GM18505 (cell line): ENCODE results near the gene P3H2.
A peak's percentile ranks its signal among the peaks of the same experiment; 100 is the strongest.

Source experiments
- ATAC-seq: cut with Tn5 transposase; IDR thresholded peaks from one replicate; pipeline ENCODE4 v1.9.1; 2021; ENCODE audit not compliant: unreplicated experiment
- POLR2A ChIP-seq: IDR thresholded peaks from 4 replicates; pipeline ENCODE4 v1.6.1; 2011; ENCODE audit warnings: borderline replicate concordance; ENCODE audit not compliant: insufficient read depth, insufficient read length; ENCODE audit errors: extremely low read depth

P3H2 gene

DNA sequence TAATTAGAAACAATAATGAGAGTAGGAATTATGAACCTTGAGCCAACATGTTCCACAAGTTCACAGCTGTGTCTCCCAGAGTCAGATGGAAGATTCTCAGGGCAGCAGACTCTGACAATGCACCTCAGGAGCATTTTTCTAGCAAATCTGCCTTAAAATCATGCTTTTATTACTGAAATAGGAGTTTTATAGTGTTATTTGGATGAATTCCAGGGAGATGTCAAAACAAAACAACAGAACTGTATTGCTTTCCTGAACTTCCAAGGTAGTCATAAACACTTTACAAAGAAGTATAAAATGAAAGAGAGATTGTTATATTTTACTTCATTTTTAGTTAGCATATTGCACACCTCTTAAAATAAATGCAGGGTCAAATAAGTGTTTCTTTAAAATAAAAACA, 77.0 kb downstream of the P3H2 start:
- TF ChIP-seq POLR2A = no peak
- no peak for ATAC-seq

- ATAC-seq = no peak
- no peak for TF ChIP-seq POLR2A
Observed at GRCh38 chr3:190042558-190042957, 78.1 kb downstream of the P3H2 start.

- ATAC-seq = peak; percentile 50
Observed at GRCh38 chr3:190041333-190042041, 79.2 kb downstream of the P3H2 start.

DNA sequence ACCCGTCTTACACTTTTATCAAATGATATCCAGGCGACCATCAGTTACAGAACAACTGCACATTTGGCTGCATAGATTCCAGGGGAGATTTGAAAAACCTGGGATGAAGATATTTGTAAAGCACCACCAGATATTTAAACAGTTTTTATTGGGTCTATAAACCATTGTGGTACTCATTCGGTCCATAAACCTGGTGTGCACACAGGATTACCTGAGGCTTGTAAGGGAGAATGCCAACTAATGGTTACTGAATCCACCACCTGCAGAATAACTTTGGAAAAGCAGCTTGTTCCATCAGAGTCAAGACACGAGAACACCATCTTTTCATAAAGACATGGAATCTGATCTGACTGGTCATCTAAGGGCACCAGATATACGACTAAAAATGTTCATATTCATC, 80.6 kb downstream of the P3H2 start:
- TF ChIP-seq POLR2A = no peak
- ATAC-seq = no peak

More at GRCh38 chr3:190041333-190042041, 79.2 kb downstream of the P3H2 start:
- no peak for TF ChIP-seq POLR2A

DNA sequence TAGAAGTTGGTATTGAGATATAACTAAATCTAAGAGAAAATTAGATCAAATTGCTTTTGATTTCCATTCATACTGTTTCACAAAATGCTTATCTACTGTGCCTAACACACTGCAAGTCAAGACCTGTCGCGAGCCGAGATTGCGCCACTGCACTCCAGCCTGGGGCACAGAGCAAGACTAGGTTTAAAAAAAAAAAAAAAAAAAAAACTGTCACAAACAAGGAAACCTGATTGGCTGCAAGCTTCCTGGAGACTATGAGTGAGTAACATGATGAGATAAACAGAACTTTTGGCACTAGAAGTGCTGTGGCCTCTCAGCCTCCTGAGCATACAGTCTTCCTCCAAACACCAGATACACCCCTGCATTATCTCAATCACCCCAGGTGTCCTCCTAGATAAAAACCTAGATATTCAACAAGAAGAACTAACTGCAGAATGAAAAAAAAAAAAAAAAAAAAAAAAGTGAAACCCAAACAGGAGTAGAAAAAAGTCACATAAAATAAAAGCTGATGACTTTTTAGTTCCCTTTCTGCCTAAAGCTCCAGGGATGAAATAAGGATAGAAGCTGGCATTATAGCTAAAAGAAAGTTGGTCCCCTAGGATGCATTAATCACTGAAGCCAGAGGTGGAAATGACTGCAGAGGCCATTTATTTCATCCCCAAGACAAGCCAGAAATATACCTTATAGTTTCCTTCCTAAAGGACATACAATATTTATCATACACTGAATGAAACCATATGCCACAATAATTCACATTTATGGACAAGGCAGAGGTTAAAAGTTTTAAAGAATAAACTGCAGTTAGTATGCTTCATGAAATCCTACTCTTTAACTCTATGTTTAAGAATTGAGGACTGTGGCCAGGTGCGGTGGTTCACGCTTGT, 82.4 kb downstream of the P3H2 start:
- no peak for TF ChIP-seq POLR2A
- no peak for ATAC-seq

DNA sequence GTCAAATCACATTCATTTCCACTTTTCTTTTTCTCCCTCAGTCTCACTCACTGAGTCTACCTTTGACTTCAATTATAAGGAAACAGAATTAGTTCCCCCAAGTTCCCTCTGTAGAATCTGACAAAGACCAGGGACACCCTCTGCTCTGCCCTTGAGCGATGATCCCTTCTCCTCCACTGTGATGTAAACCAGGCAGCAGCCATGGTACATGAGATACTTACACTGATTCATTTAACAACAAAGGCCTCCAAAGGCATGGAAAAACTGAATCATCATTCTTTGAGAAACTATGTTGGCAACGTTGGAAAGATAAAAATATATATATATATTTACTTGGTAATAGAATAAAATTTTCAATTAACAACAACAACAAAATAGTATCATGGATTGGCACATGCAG, 84.1 kb downstream of the P3H2 start:
- TF ChIP-seq POLR2A = no peak
- no peak for ATAC-seq

GRCh38 chr3:190034446-190034845, 86.3 kb downstream of the P3H2 start:
- no peak for TF ChIP-seq POLR2A
- no peak for ATAC-seq

DNA sequence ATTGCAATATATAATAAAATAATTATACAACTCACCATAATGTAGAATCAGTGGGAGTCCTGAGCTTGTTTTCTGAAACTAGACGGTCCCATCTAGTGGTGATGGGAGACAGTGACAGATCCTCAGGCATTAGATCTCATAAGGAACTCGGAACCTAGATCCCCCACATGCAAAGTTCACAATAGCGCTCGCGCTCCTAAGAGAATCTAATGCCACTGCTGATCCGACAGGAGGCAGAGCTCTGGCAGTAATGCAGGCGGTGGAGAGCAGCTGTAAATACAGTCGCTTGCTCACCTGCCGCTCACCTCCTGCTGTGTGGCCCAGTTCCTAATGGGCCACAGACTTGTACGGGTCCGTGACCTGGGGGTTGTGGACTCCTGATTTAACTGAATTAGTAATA, 87.8 kb downstream of the P3H2 start:
- ATAC-seq = no peak
- no peak for TF ChIP-seq POLR2A

GRCh38 chr3:190031887-190032752, 88.6 kb downstream of the P3H2 start:
- TF ChIP-seq POLR2A = no peak
- no peak for ATAC-seq

DNA sequence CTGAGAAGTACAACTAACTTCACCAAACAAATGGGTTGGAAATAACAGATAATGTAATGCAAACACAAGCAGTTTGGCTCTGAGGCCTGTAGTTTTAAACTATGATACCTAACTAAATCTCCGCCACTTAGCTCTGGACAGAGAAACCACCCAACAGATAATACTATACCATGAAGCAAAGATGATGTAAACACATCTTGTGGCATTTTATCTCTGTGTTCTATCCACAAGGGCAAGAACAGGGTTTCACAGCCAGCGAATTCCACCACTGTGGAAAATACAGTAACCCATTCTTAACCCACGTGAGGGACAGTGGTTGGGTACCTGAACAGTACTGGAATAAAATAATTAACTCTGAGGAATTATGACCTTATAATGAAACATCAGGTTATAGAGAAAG, 93.6 kb downstream of the P3H2 start:
- TF ChIP-seq POLR2A = no peak

DNA sequence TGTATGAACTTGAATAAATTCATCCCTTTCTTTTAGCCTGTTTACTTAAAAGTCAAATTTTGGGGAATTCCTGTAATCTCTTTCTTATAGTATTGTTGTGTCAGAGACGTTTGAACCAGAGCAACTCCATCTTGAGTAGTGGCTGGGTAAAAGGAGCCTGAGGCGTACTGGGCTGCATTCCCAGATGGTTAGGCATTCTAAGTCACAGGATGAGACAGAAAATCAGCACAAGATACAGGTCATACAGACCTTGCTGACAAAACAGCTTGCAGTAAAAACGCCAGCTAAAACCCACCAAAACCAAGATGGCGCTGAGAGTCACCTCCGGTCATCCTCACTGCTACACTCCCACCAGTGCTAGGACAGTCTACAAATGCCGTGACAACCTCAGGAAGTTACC, 94.5 kb downstream of the P3H2 start:
- no peak for ATAC-seq
- no peak for TF ChIP-seq POLR2A

More for the DNA sequence above, 93.6 kb downstream of the P3H2 start:
- ATAC-seq = no peak

DNA sequence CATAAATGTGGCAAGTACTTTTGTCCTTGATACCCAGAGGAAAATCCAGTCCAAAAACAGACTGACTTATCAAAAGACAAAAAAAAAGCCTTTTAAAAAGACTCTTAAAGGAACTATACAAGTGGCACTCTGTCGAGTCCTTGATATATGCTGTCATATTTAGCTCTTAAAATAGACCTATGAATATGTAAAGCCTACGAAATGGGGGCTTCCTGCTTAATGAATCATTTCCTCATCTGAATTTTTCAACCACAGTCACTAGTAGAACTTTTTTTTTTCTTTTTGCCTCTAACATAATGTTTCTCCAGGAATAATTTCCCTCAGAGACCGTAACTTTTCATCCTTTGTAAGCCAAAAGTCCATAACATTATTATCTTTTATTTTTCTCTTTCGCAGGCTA, 95.8 kb downstream of the P3H2 start:
- peak; percentile 69 for ATAC-seq
- no peak for TF ChIP-seq POLR2A

- TF ChIP-seq POLR2A = no peak
- ATAC-seq = no peak
Observed at GRCh38 chr3:190019844-190020243, 100.9 kb downstream of the P3H2 start.
